ENCODE results near the gene FILIP1L.

Gene FILIP1L

GRCh38 chr3:99873269-99874102 is 240.8 kb downstream of the FILIP1L start:
- DNase-seq (ENCODE audit: low read depth in 1 of 2, low spot score in 1 of 2): no peak

GRCh38 chr3:99872923-99873254 is 241.4 kb downstream of the FILIP1L start:
- DNase-seq (ENCODE audit: low read depth in 1 of 2, low spot score in 1 of 2): no peak

GRCh38 chr3:99871231-99872045 is 242.9 kb downstream of the FILIP1L start:
- no peak for DNase-seq (ENCODE audit: low read depth in 1 of 2, low spot score in 1 of 2)

GRCh38 chr3:99870712-99871111 is 243.6 kb downstream of the FILIP1L start:
- DNase-seq (ENCODE audit: low read depth in 1 of 2, low spot score in 1 of 2): no peak

GRCh38 chr3:99869621-99870020 is 244.7 kb downstream of the FILIP1L start:
- DNase-seq (ENCODE audit: low read depth in 1 of 2, low spot score in 1 of 2): no peak

- DNase-seq (ENCODE audit: low read depth in 1 of 2, low spot score in 1 of 2): no peak
Observed at GRCh38 chr3:99868311-99868646, 246.0 kb downstream of the FILIP1L start.

- no peak for DNase-seq (ENCODE audit: low read depth in 1 of 2, low spot score in 1 of 2)
Observed at GRCh38 chr3:99867594-99868310, 246.5 kb downstream of the FILIP1L start.

- no peak for DNase-seq (ENCODE audit: low read depth in 1 of 2, low spot score in 1 of 2)
Observed at GRCh38 chr3:99866261-99866761, 248.0 kb downstream of the FILIP1L start.

- DNase-seq (ENCODE audit: low read depth in 1 of 2, low spot score in 1 of 2): no peak
Observed at GRCh38 chr3:99865321-99865720, 249.0 kb downstream of the FILIP1L start.

GRCh38 chr3:99864289-99864688 is 250.0 kb downstream of the FILIP1L start:
- no peak for DNase-seq (ENCODE audit: low read depth in 1 of 2, low spot score in 1 of 2)

GRCh38 chr3:99863588-99863987 is 250.7 kb downstream of the FILIP1L start:
- no peak for DNase-seq (ENCODE audit: low read depth in 1 of 2, low spot score in 1 of 2)

GRCh38 chr3:99863002-99863401 is 251.3 kb downstream of the FILIP1L start:
- no peak for DNase-seq (ENCODE audit: low read depth in 1 of 2, low spot score in 1 of 2)

GRCh38 chr3:99862208-99862607 is 252.1 kb downstream of the FILIP1L start:
- no peak for DNase-seq (ENCODE audit: low read depth in 1 of 2, low spot score in 1 of 2)

GRCh38 chr3:99861216-99861615 is 253.1 kb downstream of the FILIP1L start:
- no peak for DNase-seq (ENCODE audit: low read depth in 1 of 2, low spot score in 1 of 2)

- no peak for DNase-seq (ENCODE audit: low read depth in 1 of 2, low spot score in 1 of 2)
Observed at GRCh38 chr3:99859825-99860224, 254.5 kb downstream of the FILIP1L start.

- no peak for DNase-seq (ENCODE audit: low read depth in 1 of 2, low spot score in 1 of 2)
Observed at GRCh38 chr3:99858469-99858868, 255.8 kb downstream of the FILIP1L start.

GRCh38 chr3:99857278-99857677 is 257.0 kb downstream of the FILIP1L start:
- no peak for DNase-seq (ENCODE audit: low read depth in 1 of 2, low spot score in 1 of 2)

- no peak for DNase-seq (ENCODE audit: low read depth in 1 of 2, low spot score in 1 of 2)
Observed at GRCh38 chr3:99856437-99857220, 257.7 kb downstream of the FILIP1L start.

GRCh38 chr3:99855900-99856299 is 258.4 kb downstream of the FILIP1L start:
- DNase-seq (ENCODE audit: low read depth in 1 of 2, low spot score in 1 of 2): no peak

- no peak for DNase-seq (ENCODE audit: low read depth in 1 of 2, low spot score in 1 of 2)
Observed at GRCh38 chr3:99854756-99855298, 259.5 kb downstream of the FILIP1L start.

- DNase-seq (ENCODE audit: low read depth in 1 of 2, low spot score in 1 of 2): no peak
Observed at GRCh38 chr3:99852851-99853250, 261.4 kb downstream of the FILIP1L start.

Measured in stimulated activated CD4-positive, alpha-beta T cell treated with anti-CD3 and anti-CD28 coated beads, Interleukin-15, amount 100 ng/mL, for 1 hour (primary cell).